GM18505 (cell line): Measurements from ENCODE around the gene OTP.
"Not testable (repeated sequence)": the region's sequence is repeated elsewhere in the genome, so short reads cannot be mapped to it uniquely, and the experiment has no call there.

Experiments used
- ATAC-seq: cut with Tn5 transposase; IDR thresholded peaks from one replicate; pipeline ENCODE4 v1.9.1; 2021; ENCODE audit not compliant: unreplicated experiment
- POLR2A ChIP-seq: IDR thresholded peaks from 4 replicates; pipeline ENCODE4 v1.6.1; 2011; ENCODE audit warnings: borderline replicate concordance; ENCODE audit not compliant: insufficient read depth, insufficient read length; ENCODE audit errors: extremely low read depth

OTP gene

GRCh38 chr5:77620405-77620804 lies 18.1 kb downstream of the OTP start:
- no peak for TF ChIP-seq POLR2A
- ATAC-seq, result no peak

- TF ChIP-seq POLR2A, result no peak
- no peak for ATAC-seq
Measured at GRCh38 chr5:77616920-77617319, 21.6 kb downstream of the OTP start.

- not testable (repeated sequence) for ATAC-seq
Measured at GRCh38 chr5:77608927-77609326, 29.6 kb downstream of the OTP start.

DNA sequence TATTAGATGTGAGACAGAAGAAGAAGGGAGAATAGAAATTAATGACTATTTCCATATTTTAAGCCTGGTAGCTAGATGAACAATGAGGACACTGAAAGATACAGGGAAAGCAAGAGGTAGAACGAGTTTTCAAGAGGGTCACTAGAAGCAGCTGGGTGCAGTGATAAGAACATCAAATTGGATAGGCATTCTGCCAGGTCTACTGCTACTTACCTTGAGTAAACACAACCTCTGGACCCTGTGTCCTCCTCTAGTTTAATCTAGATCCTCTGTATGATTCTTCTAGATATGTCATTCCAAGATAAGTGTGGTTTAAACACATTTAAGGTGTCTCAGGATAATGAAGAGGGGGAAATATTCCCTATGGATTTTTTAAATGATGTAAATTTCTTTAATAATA lies 31.2 kb downstream of the OTP start:
- no peak for ATAC-seq
- TF ChIP-seq POLR2A, result no peak

GRCh38 chr5:77606279-77606678 lies 32.2 kb downstream of the OTP start:
- no peak for TF ChIP-seq POLR2A
- no peak for ATAC-seq

DNA sequence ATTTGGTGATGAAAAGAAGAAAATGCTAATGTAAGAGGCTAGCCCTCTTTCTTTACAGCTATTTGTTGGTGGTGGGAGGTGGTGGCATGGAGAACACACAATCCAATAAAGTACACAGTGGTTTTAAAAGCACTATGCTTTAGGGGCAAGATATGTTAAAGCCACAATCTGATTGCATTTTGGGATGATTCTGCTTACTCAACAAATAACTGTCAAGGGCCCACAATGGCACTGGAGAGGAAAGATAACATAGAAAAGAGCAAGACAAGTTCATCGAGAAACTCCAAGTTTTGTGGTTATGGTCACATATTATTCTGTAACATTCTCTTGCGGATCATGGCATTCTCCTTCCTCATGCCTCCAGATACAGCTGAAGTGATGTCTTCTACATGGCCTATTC lies 38.8 kb downstream of the OTP start:
- no peak for TF ChIP-seq POLR2A
- no peak for ATAC-seq

DNA sequence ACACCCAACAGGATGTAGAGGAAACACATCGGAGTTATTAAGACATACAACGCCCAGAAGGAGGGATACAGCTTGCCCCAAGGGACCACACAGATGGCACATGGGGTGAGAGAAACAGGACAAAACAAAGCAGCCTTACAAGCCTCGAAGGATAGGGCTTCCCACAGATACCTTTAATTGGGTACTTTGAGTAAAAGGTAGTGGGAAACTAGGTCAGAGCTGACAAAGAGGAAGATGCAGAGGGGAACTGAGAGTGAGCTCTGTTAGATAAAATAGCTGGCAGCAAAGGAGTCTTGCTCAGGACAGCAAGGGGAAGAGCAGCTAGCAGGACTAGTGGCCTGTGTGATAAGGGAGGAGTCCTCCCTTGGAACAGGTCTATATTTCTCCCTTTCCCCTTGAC lies 48.2 kb downstream of the OTP start:
- no peak for TF ChIP-seq POLR2A
- peak; percentile 83 for ATAC-seq

GRCh38 chr5:77588175-77588574 lies 50.3 kb downstream of the OTP start:
- no peak for TF ChIP-seq POLR2A
- no peak for ATAC-seq

DNA sequence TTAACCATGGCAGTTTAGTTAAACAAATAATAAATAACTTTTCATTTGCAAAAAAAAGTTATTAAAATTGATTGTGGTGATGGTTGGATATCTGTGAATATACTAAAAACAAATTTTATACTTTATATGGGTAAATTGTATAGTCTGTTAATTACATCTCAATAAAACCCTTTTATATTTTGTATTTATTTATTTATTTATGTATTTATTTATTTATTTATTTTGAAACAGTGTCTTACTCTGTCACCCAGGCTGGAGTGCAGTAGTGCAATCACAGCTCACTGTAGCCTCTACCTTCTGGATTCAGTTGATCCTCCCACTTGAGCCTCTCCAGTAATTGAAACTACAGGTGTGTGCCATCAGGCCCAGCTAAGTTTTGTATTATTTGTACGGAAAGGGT lies 52.4 kb downstream of the OTP start:
- TF ChIP-seq POLR2A, result no peak
- no peak for ATAC-seq

GRCh38 chr5:77582143-77582542 lies 56.4 kb downstream of the OTP start:
- not testable (repeated sequence) for ATAC-seq
